ENCODE results near the gene TEKT5. TPM values are rescaled to one million over a fixed set of nuclear protein-coding genes. Genes with fewer than 3 reads are reported as not detected.

TEKT5 gene
- polyA plus RNA-seq, 3 donors: 0.16 TPM; not detected in 2

GRCh38 chr16:10688726-10689125 is 6.0 kb downstream of the TEKT5 start:
- no peak overlapping the region for H3K9ac ChIP-seq (ENCODE audit: insufficient read depth, low read length, poor library complexity, severe bottlenecking)
- H3K27me3 Mint-ChIP-seq (ENCODE audit: low read depth in 3 of 3): peaks cover under 1 to 5% (median 3%) of the 10 kb centered on the region in 3 donors
- H3K4me1 ChIP-seq (ENCODE audit: control insufficient read depth in 1 of 2, insufficient read depth in 2 of 2, low read length in 2 of 2): no peaks in the 10 kb centered on the region
- no peaks in the 10 kb centered on the region for H3K4me1 Mint-ChIP-seq
- no peak for TF ChIP-seq CTCF (IDR thresholded peaks at IDR 0.05)
- H3K36me3 Mint-ChIP-seq: no peaks in the 10 kb centered on the region
- WGBS (ENCODE audit: insufficient coverage): 93% methylated on average over 4 of the region's 5 CpGs
- H4K20me1 ChIP-seq (ENCODE audit: insufficient read depth, low read length): no peaks in the 10 kb centered on the region
- H3K4me3 ChIP-seq (replicated peaks in 1 of 3; ENCODE audit: low read depth in 2 of 3, low read length in 3 of 3): no peak overlapping the region
- intact Hi-C loops (cut with micrococcal nuclease): no loop called here
- no peaks in the 10 kb centered on the region for H3K9me3 ChIP-seq (replicated peaks in 1 of 2; ENCODE audit: control insufficient read depth in 1 of 2, insufficient read depth in 1 of 2, low read length in 2 of 2)
- H3K4me2 ChIP-seq (replicated peaks; ENCODE audit: extremely low read depth, low read length, poor library complexity, severe bottlenecking): no peak overlapping the region
- H3K79me2 ChIP-seq (ENCODE audit: insufficient read depth, low read length): no peaks in the 10 kb centered on the region
- no peak overlapping the region for H3K27ac Mint-ChIP-seq
- no peak overlapping the region for H3K27ac ChIP-seq (ENCODE audit: low read depth in 1 of 2, low read length in 2 of 2)
- H3K9me3 Mint-ChIP-seq: peaks cover 0 to 9% (median 3%) of the 10 kb centered on the region in 7 donors
- H3K36me3 ChIP-seq (replicated peaks in 1 of 2; ENCODE audit: control insufficient read depth in 1 of 2, insufficient read depth in 2 of 2, low read length in 2 of 2): no peaks in the 10 kb centered on the region
- no peak for DNase-seq
- H3K27me3 ChIP-seq (ENCODE audit: control insufficient read depth in 2 of 2, insufficient read depth in 2 of 2, low read length in 2 of 2): no peaks in the 10 kb centered on the region
- peak overlapping the region; percentile 29 for H2AFZ ChIP-seq (ENCODE audit: insufficient read depth, low read depth, low read length, poor library complexity, severe bottlenecking)
- H3K4me3 Mint-ChIP-seq: no peak overlapping the region

- H3K27ac Mint-ChIP-seq: no peak overlapping the region
- no peak overlapping the region for H3K4me2 ChIP-seq (replicated peaks; ENCODE audit: extremely low read depth, low read length, poor library complexity, severe bottlenecking)
- peaks cover 0 to 9% (median 3%) of the 10 kb centered on the region in 7 donors for H3K9me3 Mint-ChIP-seq
- H3K4me1 Mint-ChIP-seq: no peaks in the 10 kb centered on the region
- no peak overlapping the region for H3K4me3 ChIP-seq (replicated peaks in 1 of 3; ENCODE audit: low read depth in 2 of 3, low read length in 3 of 3)
- intact Hi-C loops (cut with micrococcal nuclease): no loop called here
- H3K9me3 ChIP-seq (replicated peaks in 1 of 2; ENCODE audit: control insufficient read depth in 1 of 2, insufficient read depth in 1 of 2, low read length in 2 of 2): no peaks in the 10 kb centered on the region
- H3K27me3 ChIP-seq (ENCODE audit: control insufficient read depth in 2 of 2, insufficient read depth in 2 of 2, low read length in 2 of 2): no peaks in the 10 kb centered on the region
- H3K9ac ChIP-seq (ENCODE audit: insufficient read depth, low read length, poor library complexity, severe bottlenecking): no peak overlapping the region
- no peak overlapping the region for H2AFZ ChIP-seq (ENCODE audit: insufficient read depth, low read depth, low read length, poor library complexity, severe bottlenecking)
- H3K36me3 Mint-ChIP-seq: no peaks in the 10 kb centered on the region
- H3K4me3 Mint-ChIP-seq: no peak overlapping the region
- DNase-seq: no peak
- peaks cover 0 to 5% (median 3%) of the 10 kb centered on the region in 3 donors for H3K27me3 Mint-ChIP-seq (ENCODE audit: low read depth in 3 of 3)
- no peak overlapping the region for H3K27ac ChIP-seq (ENCODE audit: low read depth in 1 of 2, low read length in 2 of 2)
- no peaks in the 10 kb centered on the region for H3K36me3 ChIP-seq (replicated peaks in 1 of 2; ENCODE audit: control insufficient read depth in 1 of 2, insufficient read depth in 2 of 2, low read length in 2 of 2)
- no peaks in the 10 kb centered on the region for H4K20me1 ChIP-seq (ENCODE audit: insufficient read depth, low read length)
- 97% methylated on average over 4 of the region's 10 CpGs for WGBS (ENCODE audit: insufficient coverage)
- H3K4me1 ChIP-seq (ENCODE audit: control insufficient read depth in 1 of 2, insufficient read depth in 2 of 2, low read length in 2 of 2): no peaks in the 10 kb centered on the region
- H3K79me2 ChIP-seq (ENCODE audit: insufficient read depth, low read length): no peaks in the 10 kb centered on the region
- no peak for TF ChIP-seq CTCF (IDR thresholded peaks at IDR 0.05)
These were observed 6.4 kb downstream of the TEKT5 start for GRCh38 chr16:10688291-10688690.
